HCT116 (cell line): ENCODE measurements around the gene CES3. TPM values are rescaled to one million over a fixed set of nuclear protein-coding genes. Genes with fewer than 3 reads are reported as not detected.

ENCODE experiments used
- ATAC-seq: fragments of 200-7000 bp; cut with Tn5 transposase; 2 replicates; pipeline ENCODE4 v1.9.1; 2020; ENCODE audit warnings: mild to moderate bottlenecking, moderate library complexity
- BruUV-seq: library from RNA; stranded (reverse); fragments of 400-500 nt; replicated peaks from 2 replicates; lab custom pipeline; 2021; lab: Mats Ljungman, UMichigan
- CTCF ChIA-PET: fragments of 300-600 bp; sonication (Branson Sonifier 250); formaldehyde crosslinking; loops from one replicate; lab custom pipeline; 2021; ENCODE audit warnings: antibody characterized with exemption; lab: Charles Lee
- POLR2A ChIA-PET: fragments of 300-600, 350-600 bp; sonication (Branson Sonifier 250); formaldehyde crosslinking; loops from one replicate; lab custom pipeline; 2021; ENCODE audit warnings: antibody characterized with exemption; lab: Charles Lee
- RAD21 ChIA-PET, 2 experiments: fragments of 300-600 bp; sonication (Branson Sonifier 250); formaldehyde crosslinking; loops; one replicate each; lab custom pipeline; 2023; ENCODE audit warnings: low total read pairs in 2 of 2; ENCODE audit not compliant: uncharacterized antibody in 2 of 2, unreplicated experiment in 2 of 2, low non-redundant PET in 1 of 2; lab: Charles Lee
- DNase-seq: peaks from one replicate; pipeline ENCODE4 v3.0.0-alpha.2; 2010; ENCODE audit warnings: low read depth, low spot score
- H2AFZ ChIP-seq: fragments of 200-600 bp; shearing (Covaris generic), sonication (generic); 2 replicates; pipeline ENCODE4 v1.6.1; 2017; ENCODE audit warnings: low read depth, mixed run types, mixed read lengths, antibody characterized with exemption, low read length; ENCODE audit not compliant: poor library complexity, severe bottlenecking
- H3K27ac ChIP-seq: 2 replicates; pipeline ENCODE4 v1.5.1; 2012; ENCODE audit warnings: low read depth, low read length
- H3K27me3 ChIP-seq: fragments of 200-600 bp; sonication (generic); 2 replicates; pipeline ENCODE4 v1.6.1; 2016; ENCODE audit warnings: mixed run types, low read length, mixed read lengths; ENCODE audit not compliant: insufficient read depth
- H3K36me3 ChIP-seq, 2 experiments: fragments of 200-500 bp in 1 of 2; fragments of 200-600 bp in 1 of 2; sonication (Bioruptor generic) in 1 of 2; sonication (generic) in 1 of 2; 2 replicates each; pipeline versions ENCODE4 v1.5.1 to v1.6.1; 2014 to 2016; ENCODE audit warnings: low read length in 2 of 2, inconsistent platforms in 1 of 2, mixed read lengths in 1 of 2, mixed run types in 1 of 2; ENCODE audit not compliant: insufficient read depth in 2 of 2, control insufficient read depth in 1 of 2
- H3K4me1 ChIP-seq, 2 experiments: fragments of 200-600 bp in 1 of 2; sonication (generic) in 1 of 2; 2 replicates each; pipeline versions ENCODE4 v1.5.1 to v1.6.1; 2012 to 2017; ENCODE audit warnings: low read length in 2 of 2, inconsistent platforms in 1 of 2, mild to moderate bottlenecking in 1 of 2, mixed read lengths in 1 of 2, mixed run types in 1 of 2, moderate library complexity in 1 of 2; ENCODE audit not compliant: insufficient read depth in 2 of 2, control insufficient read depth in 1 of 2
- H3K4me2 ChIP-seq: fragments of 200-600 bp; sonication (generic); 2 replicates; pipeline ENCODE4 v1.6.1; 2017; ENCODE audit warnings: mixed run types, low read length, mixed read lengths
- H3K4me3 ChIP-seq, 2 experiments: fragments of 200-600 bp in 1 of 2; sonication (generic) in 1 of 2; replicated peaks in 1 of 2; 2 replicates each; pipeline ENCODE4 v1.5.1; 2011 to 2016; ENCODE audit warnings: low read length in 2 of 2, control low read depth in 1 of 2, low read depth in 1 of 2, mild to moderate bottlenecking in 1 of 2, mixed read lengths in 1 of 2, mixed run types in 1 of 2
- H3K79me2 ChIP-seq: fragments of 200-600 bp; sonication (generic); 2 replicates; pipeline ENCODE4 v1.6.1; 2017; ENCODE audit warnings: mild to moderate bottlenecking, mixed run types, low read length, moderate library complexity, mixed read lengths; ENCODE audit not compliant: insufficient read depth
- H3K9ac ChIP-seq: fragments of 200-600 bp; sonication (generic); 2 replicates; pipeline ENCODE4 v1.6.1; 2016; ENCODE audit warnings: low read length, mixed read lengths
- H3K9me2 ChIP-seq: fragments of 200-600 bp; sonication (generic), shearing (Covaris generic); 2 replicates; pipeline ENCODE4 v1.6.1; 2017; ENCODE audit warnings: mixed run types, mild to moderate bottlenecking, moderate library complexity; ENCODE audit not compliant: insufficient read depth
- H3K9me3 ChIP-seq, 2 experiments: fragments of 200-500 bp in 1 of 2; fragments of 200-600 bp in 1 of 2; sonication (Bioruptor generic) in 1 of 2; sonication (generic) in 1 of 2; 2 replicates each; pipeline ENCODE4 v1.6.1; 2014 to 2017; ENCODE audit warnings: low read length in 2 of 2, mixed read lengths in 2 of 2, inconsistent platforms in 1 of 2, low read depth in 1 of 2, mild to moderate bottlenecking in 1 of 2, mixed run types in 1 of 2, moderate library complexity in 1 of 2; ENCODE audit not compliant: control insufficient read depth in 1 of 2, insufficient read depth in 1 of 2
- H4K20me1 ChIP-seq: fragments of 200-600 bp; sonication (generic), shearing (Covaris generic); 2 replicates; pipeline ENCODE4 v1.6.1; 2017; ENCODE audit warnings: mixed run types, mild to moderate bottlenecking, moderate library complexity; ENCODE audit not compliant: insufficient read depth
- CBX3 ChIP-seq: IDR thresholded peaks from 2 replicates; pipeline ENCODE4 v1.6.1; 2012; ENCODE audit warnings: low read depth
- CEBPB ChIP-seq: IDR thresholded peaks from 2 replicates; pipeline ENCODE4 v1.6.1; 2012; ENCODE audit warnings: low read depth
- ELF1 ChIP-seq: IDR thresholded peaks from 2 replicates; pipeline ENCODE4 v1.6.1; 2012; ENCODE audit warnings: low read depth, borderline replicate concordance
- FOSL1 ChIP-seq: IDR thresholded peaks from 2 replicates; pipeline ENCODE4 v1.6.1; 2012; ENCODE audit warnings: low read depth
- POLR2AphosphoS5 ChIP-seq: IDR thresholded peaks from 2 replicates; pipeline ENCODE4 v1.6.1; 2011; ENCODE audit warnings: mild to moderate bottlenecking, low read depth, low read length, moderate library complexity
- RAD21 ChIP-seq: IDR thresholded peaks from 2 replicates; pipeline ENCODE4 v1.6.1; 2012; ENCODE audit warnings: low read depth, mild to moderate bottlenecking
- REST ChIP-seq: IDR thresholded peaks from 2 replicates; pipeline ENCODE4 v1.6.1; 2012; ENCODE audit warnings: low read depth
- SRF ChIP-seq: IDR thresholded peaks from 2 replicates; pipeline ENCODE4 v1.6.1; 2012; ENCODE audit warnings: low read depth
- TCF7L2 ChIP-seq: IDR thresholded peaks from 2 replicates; pipeline ENCODE4 v1.7.0; 2011; ENCODE audit warnings: borderline replicate concordance, inconsistent platforms; ENCODE audit not compliant: insufficient read depth, insufficient read length; ENCODE audit errors: extremely low read depth
- ZFX ChIP-seq: fragments of 450-650 bp; IDR thresholded peaks from 2 replicates; pipeline ENCODE4 v1.6.1; 2017
- intact Hi-C: fragments of 100-400 bp; cut with micrococcal nuclease; formaldehyde crosslinking; loops from 2 replicates; pipeline ENCODE4 v1.10.0; 2022
- total RNA-seq: library from RNA; stranded (reverse); gene quantifications from one replicate; pipeline ENCODE4 v1.2.1, GENCODE V29; 2021; ENCODE audit not compliant: unreplicated experiment

The CES3 gene
- total RNA-seq, 1 experiment from 2014 or later = 10.8 TPM

- peaks cover 0 to 11% of the 10 kb centered on the region in 2 experiments; a peak in 3 of 4 replicates for H3K4me1 ChIP-seq
- no peak for ATAC-seq
These were observed 61.6 kb downstream of the CES3 start for GRCh38 chr16:67022531-67023214.

More at GRCh38 chr16:67022531-67023214, 61.6 kb downstream of the CES3 start:
- no peaks in the 10 kb centered on the region for H3K79me2 ChIP-seq
- ChIA-PET POLR2A (no interaction called here), RAD21 (no interaction called here), CTCF (interaction anchor here (1.7 kb wide), 1 partner anchor 62 kb away, joined by 5 read pairs; the partner anchor contains the start of gene CES3)
- no peak overlapping the region for H2AFZ ChIP-seq
- no peak overlapping the region for H3K4me3 ChIP-seq
- H3K27me3 ChIP-seq = no peaks in the 10 kb centered on the region
- DNase-seq = no peak
- intact Hi-C loops = no loop called here
- H3K36me3 ChIP-seq = no peaks in the 10 kb centered on the region
- no peaks in the 10 kb centered on the region for H4K20me1 ChIP-seq
- no peaks in the 10 kb centered on the region for H3K9me2 ChIP-seq
- H3K9ac ChIP-seq = no peak overlapping the region
- H3K4me2 ChIP-seq = no peak overlapping the region
- BruUV-seq = no TSS peak
- no peak overlapping the region for H3K27ac ChIP-seq
- TF ChIP-seq REST (no peak), ZFX (no peak), SRF (no peak), CBX3 (no peak), POLR2AphosphoS5 (no peak), ELF1 (no peak), CEBPB (no peak), TCF7L2 (no peak), FOSL1 (no peak), RAD21 (no peak)
- no peaks in the 10 kb centered on the region for H3K9me3 ChIP-seq
